SK-N-SH (cell line): ENCODE results near the gene BABAM2. TPM values are rescaled to one million over a fixed set of nuclear protein-coding genes. Genes with fewer than 3 reads are reported as not detected.

Source experiments
- CTCF ChIA-PET: fragments of 300-600, 350-600 bp; formaldehyde crosslinking; extraction: SDS; loops from one replicate; lab custom pipeline; 2021; lab: Yijun Ruan, JAX
- POLR2A ChIA-PET: fragments of 350-600 bp; sonication (Branson Sonifier 250); formaldehyde crosslinking; extraction: SDS; loops from one replicate; lab custom pipeline; 2020; ENCODE audit warnings: antibody characterized with exemption, inconsistent platforms; lab: Yijun Ruan, JAX
- DNase-seq: peaks from one replicate; pipeline ENCODE4 v3.0.0; 2012
- H2AFZ ChIP-seq: fragments of 200-600 bp; sonication (generic); 2 replicates; pipeline ENCODE4 v1.8.1; 2016; ENCODE audit warnings: antibody characterized with exemption, mild to moderate bottlenecking, low read depth
- H3F3A ChIP-seq: fragments of 200-600 bp; sonication (generic); replicated peaks from 2 replicates; pipeline ENCODE3; 2016; ENCODE audit warnings: antibody characterized with exemption, mild to moderate bottlenecking; ENCODE audit not compliant: insufficient read depth
- H3K27ac ChIP-seq, 2 experiments: fragments of 200-500 bp in 1 of 2; fragments of 200-600 bp in 1 of 2; sonication (Bioruptor generic) in 1 of 2; sonication (generic), shearing (Covaris generic) in 1 of 2; 2 replicates each; pipeline versions ENCODE4 v1.5.1 to v1.6.1; 2014 to 2016; ENCODE audit warnings: low read depth in 2 of 2, inconsistent platforms in 1 of 2, low read length in 1 of 2, mild to moderate bottlenecking in 1 of 2, mixed read lengths in 1 of 2
- H3K27me3 ChIP-seq: fragments of 200-600 bp; sonication (generic), shearing (Covaris generic); 2 replicates; pipeline ENCODE4 v1.6.1; 2016; ENCODE audit warnings: mixed run types; ENCODE audit not compliant: insufficient read depth
- H3K36me3 ChIP-seq, 2 experiments: fragments of 200-500 bp in 1 of 2; fragments of 200-600 bp in 1 of 2; sonication (Bioruptor generic) in 1 of 2; sonication (generic) in 1 of 2; replicated peaks in 1 of 2; 2 replicates each; pipeline versions ENCODE3 to v1.5.1; 2014 to 2016; ENCODE audit warnings: low read length in 1 of 2, mild to moderate bottlenecking in 1 of 2; ENCODE audit not compliant: insufficient read depth in 2 of 2, control insufficient read depth in 1 of 2
- H3K4me1 ChIP-seq, 2 experiments: fragments of 200-500 bp in 1 of 2; fragments of 200-600 bp in 1 of 2; sonication (Bioruptor generic) in 1 of 2; sonication (generic), shearing (Covaris generic) in 1 of 2; 2 replicates each; pipeline versions ENCODE4 v1.5.1 to v1.6.1; 2014 to 2016; ENCODE audit warnings: low read depth in 1 of 2, low read length in 1 of 2, mixed run types in 1 of 2; ENCODE audit not compliant: insufficient read depth in 2 of 2, control insufficient read depth in 1 of 2
- H3K4me2 ChIP-seq: fragments of 200-600 bp; sonication (generic), shearing (Covaris generic); 2 replicates; pipeline ENCODE4 v1.6.1; 2017; ENCODE audit warnings: mixed run types
- H3K4me3 ChIP-seq, 2 experiments: fragments of 200-500 bp in 1 of 2; fragments of 200-600 bp in 1 of 2; sonication (Bioruptor generic) in 1 of 2; sonication (generic), shearing (Covaris generic) in 1 of 2; 2 replicates each; pipeline versions ENCODE4 v1.5.1 to v1.8.1; 2014 to 2016; ENCODE audit warnings: low read depth in 2 of 2, inconsistent platforms in 1 of 2, low read length in 1 of 2, mild to moderate bottlenecking in 1 of 2, mixed read lengths in 1 of 2, moderate library complexity in 1 of 2
- H3K79me2 ChIP-seq: fragments of 200-600 bp; sonication (generic); 2 replicates; pipeline ENCODE4 v1.8.1; 2017; ENCODE audit warnings: mild to moderate bottlenecking; ENCODE audit not compliant: insufficient read depth
- H3K9ac ChIP-seq: fragments of 200-600 bp; sonication (generic); 2 replicates; pipeline ENCODE4 v1.6.1; 2017; ENCODE audit warnings: mixed run types
- H3K9me2 ChIP-seq: fragments of 200-600 bp; sonication (generic); 2 replicates; pipeline ENCODE4 v1.6.1; 2017; ENCODE audit warnings: mixed run types
- H3K9me3 ChIP-seq: fragments of 200-600 bp; sonication (generic); 2 replicates; pipeline ENCODE4 v1.6.1; 2017; ENCODE audit warnings: mixed run types, mild to moderate bottlenecking, moderate library complexity
- H4K20me1 ChIP-seq: fragments of 200-600 bp; sonication (generic); 2 replicates; pipeline ENCODE4 v1.6.1; 2017; ENCODE audit warnings: mild to moderate bottlenecking, mixed run types; ENCODE audit not compliant: insufficient read depth
- FOXM1 ChIP-seq: IDR thresholded peaks from 2 replicates; pipeline ENCODE4 v1.4.0; 2012; ENCODE audit warnings: low read depth, mild to moderate bottlenecking
- GABPA ChIP-seq: IDR thresholded peaks from 2 replicates; pipeline ENCODE4 v1.4.0; 2012; ENCODE audit warnings: low read depth, mild to moderate bottlenecking
- IRF3 ChIP-seq: fragments of 150-350 bp; IDR thresholded peaks from 2 replicates; pipeline ENCODE4 v1.6.1; 2016; ENCODE audit warnings: mild to moderate bottlenecking, low read depth, low read length
- TAF1 ChIP-seq: IDR thresholded peaks from 2 replicates; pipeline ENCODE4 v1.6.1; 2012; ENCODE audit warnings: low read depth, mild to moderate bottlenecking, low read length, moderate library complexity, borderline replicate concordance
- YY1 ChIP-seq: IDR thresholded peaks from 2 replicates; pipeline ENCODE4 v1.4.0; 2012; ENCODE audit warnings: low read depth, mild to moderate bottlenecking
- WGBS: methylation state at CpG from one replicate; pipeline ENCODE4 v1.1.6; 2017; ENCODE audit warnings: low lambda C conversion rate; 5-methylcytosine and 5-hydroxymethylcytosine counted together
- polyA plus RNA-seq, 3 experiments: library from polyadenylated mRNA; depleted of rRNA; stranded (reverse); fragments of >200 nt; gene quantifications; 2 replicates each; pipeline ENCODE4 v1.2.3, GENCODE V29; 2012
- TF ChIP-seq, protein P1 (sequence below): IDR thresholded peaks from 2 replicates; pipeline ENCODE4 v1.4.0; 2012; ENCODE audit warnings: low read depth, borderline replicate concordance

BABAM2 gene
- polyA plus RNA-seq, 1 of the 3 experiments (the other 2 are of a cell fraction), result 34.0 TPM

DNA sequence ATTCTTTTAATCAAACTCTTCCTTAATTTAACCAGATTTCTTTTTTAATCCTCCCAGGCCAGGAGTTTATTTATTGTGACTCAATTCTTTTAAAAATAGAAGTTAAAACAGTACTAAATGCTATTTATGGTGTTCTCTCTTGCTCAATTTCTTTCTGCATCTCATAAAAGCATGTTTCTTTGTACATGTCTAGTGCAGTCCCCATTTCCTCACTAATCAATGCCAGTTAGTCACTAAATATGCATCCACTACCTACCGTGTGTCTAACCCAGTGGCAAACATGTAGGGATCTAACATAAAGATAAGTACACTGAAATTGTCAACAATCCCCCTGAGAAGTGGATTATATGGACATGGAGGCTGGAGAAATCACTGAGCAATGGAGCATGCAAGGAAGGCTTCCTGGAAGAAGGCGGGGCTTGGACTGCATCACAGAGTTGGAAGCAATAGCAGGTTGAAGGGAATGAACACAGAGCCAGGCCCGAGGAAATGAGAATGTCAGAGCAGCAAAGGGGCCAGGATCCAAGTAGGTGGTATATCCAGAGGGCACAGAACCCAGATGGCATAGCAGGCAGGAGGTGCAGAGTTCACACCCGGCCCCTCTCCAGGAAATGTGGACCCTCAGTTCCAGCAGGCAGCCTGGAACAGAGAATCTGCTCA lies 396.9 kb downstream of the BABAM2 start:
- no peak overlapping the region for H2AFZ ChIP-seq
- no peak overlapping the region for H3K4me2 ChIP-seq
- POLR2A ChIA-PET, result no interaction called here
- no peak overlapping the region for H3K9ac ChIP-seq
- 75% methylated on average over 4 of the region's 4 CpGs for WGBS
- H3K36me3 ChIP-seq, result no peaks in the 10 kb centered on the region
- no peak for DNase-seq
- peaks cover 5% of the 10 kb centered on the region for H3F3A ChIP-seq
- no peaks in the 10 kb centered on the region for H3K9me2 ChIP-seq
- no peak for TF ChIP-seq YY1
- no peak for TF ChIP-seq GABPA
- TF ChIP-seq TAF1, result no peak
- no peak for TF ChIP-seq FOXM1
- no peak for TF ChIP-seq IRF3
- H3K79me2 ChIP-seq, result no peaks in the 10 kb centered on the region
- no peaks in the 10 kb centered on the region for H3K27me3 ChIP-seq
- 0 out of 4 replicates have a peak overlapping the region, but pooled peaks of 1 of the 2 experiments have one; percentile 1 for H3K27ac ChIP-seq
- CTCF ChIA-PET, result no interaction called here
- H4K20me1 ChIP-seq, result no peaks in the 10 kb centered on the region
- H3K9me3 ChIP-seq, result no peaks in the 10 kb centered on the region
- H3K4me1 ChIP-seq, result peaks cover 0 to 3% of the 10 kb centered on the region in 2 experiments; a peak in 2 of 4 replicates
- H3K4me3 ChIP-seq, result no peak overlapping the region

DNA sequence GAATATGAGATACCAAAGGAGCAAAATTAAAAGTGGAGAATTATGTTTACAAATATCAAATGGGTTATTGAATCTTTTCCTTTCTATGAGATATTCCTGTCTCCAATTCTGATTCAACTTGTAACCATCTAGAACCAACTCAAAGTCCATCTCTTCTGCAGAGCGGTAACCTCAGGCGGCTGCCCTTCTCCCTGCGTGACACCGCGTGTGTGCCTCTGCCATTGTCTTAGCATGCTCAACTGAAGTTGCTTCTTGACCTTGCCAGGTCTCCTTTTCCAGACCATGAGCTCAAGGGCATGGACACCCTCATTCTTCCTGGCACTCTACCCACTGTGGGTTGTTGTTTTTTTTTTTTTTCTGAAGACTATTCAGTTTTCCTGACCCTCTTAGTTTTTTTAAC lies 398.1 kb downstream of the BABAM2 start:
- H3K9me2 ChIP-seq, result no peaks in the 10 kb centered on the region
- no peak overlapping the region for H2AFZ ChIP-seq
- no peak overlapping the region for H3K27ac ChIP-seq
- CTCF ChIA-PET, result no interaction called here
- POLR2A ChIA-PET, result no interaction called here
- WGBS, result over 99% methylated on average over 5 of the region's 5 CpGs
- no peaks in the 10 kb centered on the region; a peak in 2 of 4 replicates for H3K4me1 ChIP-seq
- DNase-seq, result no peak
- H3K9me3 ChIP-seq, result no peaks in the 10 kb centered on the region
- H3K27me3 ChIP-seq, result no peaks in the 10 kb centered on the region
- H3K9ac ChIP-seq, result no peak overlapping the region
- peaks cover 5% of the 10 kb centered on the region for H3F3A ChIP-seq
- no peak for TF ChIP-seq IRF3
- TF ChIP-seq, protein P1, sequence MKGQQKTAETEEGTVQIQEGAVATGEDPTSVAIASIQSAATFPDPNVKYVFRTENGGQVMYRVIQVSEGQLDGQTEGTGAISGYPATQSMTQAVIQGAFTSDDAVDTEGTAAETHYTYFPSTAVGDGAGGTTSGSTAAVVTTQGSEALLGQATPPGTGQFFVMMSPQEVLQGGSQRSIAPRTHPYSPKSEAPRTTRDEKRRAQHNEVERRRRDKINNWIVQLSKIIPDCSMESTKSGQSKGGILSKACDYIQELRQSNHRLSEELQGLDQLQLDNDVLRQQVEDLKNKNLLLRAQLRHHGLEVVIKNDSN, result no peak
- H3K4me2 ChIP-seq, result no peak overlapping the region
- H3K79me2 ChIP-seq, result no peaks in the 10 kb centered on the region
- no peaks in the 10 kb centered on the region for H3K36me3 ChIP-seq
- no peaks in the 10 kb centered on the region for H4K20me1 ChIP-seq
- no peak overlapping the region for H3K4me3 ChIP-seq
